Measurements from ENCODE around the gene PITPNC1. TPM values are rescaled to one million over a fixed set of nuclear protein-coding genes. Genes with fewer than 3 reads are reported as not detected.
"Not testable (repeated sequence)": the region's sequence is repeated elsewhere in the genome, so short reads cannot be mapped to it uniquely, and the experiment has no call there.

The PITPNC1 gene
- total RNA-seq, 1 experiment from 2014 or later = 6.9 TPM

GRCh38 chr17:67422897-67423296, 45.8 kb downstream of the PITPNC1 start:
- Mint-ChIP-seq H3K4me1 (ENCODE audit: low read depth, unreplicated experiment) (peaks cover 64% of the 10 kb centered on the region), H3K27me3 (ENCODE audit: unreplicated experiment) (no peaks in the 10 kb centered on the region), H3K36me3 (ENCODE audit: insufficient read depth, unreplicated experiment) (no peaks in the 10 kb centered on the region), H3K27ac (ENCODE audit: unreplicated experiment) (peak overlapping the region; percentile 26), H3K9me3 (ENCODE audit: low read depth, unreplicated experiment) (no peaks in the 10 kb centered on the region), H3K4me3 (ENCODE audit: low read depth, unreplicated experiment) (peak overlapping the region; percentile 10)
- intact Hi-C loops (cut with micrococcal nuclease; ENCODE audit: unreplicated experiment) = loop anchor here (1.0 kb wide), 1 partner anchor 33 kb away; no protein-coding TSS in a partner anchor
- CTCF ChIA-PET = interaction anchor here (1.2 to 2.0 kb wide), 4 partner anchors 10 to 53 kb away, joined by 3 to 6 read pairs (median 4); no protein-coding TSS in a partner anchor
- TF ChIP-seq CTCF (IDR thresholded peaks at IDR 0.05; ENCODE audit: unreplicated experiment) = no peak
- BruUV-seq (replicated peaks) = no TSS peak
- peak; percentile 4 for DNase-seq

GRCh38 chr17:67425571-67426160, 48.6 kb downstream of the PITPNC1 start:
- no peak overlapping the region for H3K27ac Mint-ChIP-seq (ENCODE audit: unreplicated experiment)
- H3K4me1 Mint-ChIP-seq (ENCODE audit: low read depth, unreplicated experiment) = peaks cover 37% of the 10 kb centered on the region
- no peaks in the 10 kb centered on the region for H3K27me3 Mint-ChIP-seq (ENCODE audit: unreplicated experiment)
- no peak overlapping the region for H3K4me3 Mint-ChIP-seq (ENCODE audit: low read depth, unreplicated experiment)
- BruUV-seq (replicated peaks) = no TSS peak
- intact Hi-C loops (cut with micrococcal nuclease; ENCODE audit: unreplicated experiment) = no loop called here
- no peak for DNase-seq
- CTCF ChIA-PET = interaction anchor here (0.5 kb wide), 1 partner anchor 41 kb away, joined by 4 read pairs; no protein-coding TSS in a partner anchor
- H3K36me3 Mint-ChIP-seq (ENCODE audit: insufficient read depth, unreplicated experiment) = no peaks in the 10 kb centered on the region
- no peak for TF ChIP-seq CTCF (IDR thresholded peaks at IDR 0.05; ENCODE audit: unreplicated experiment)
- no peaks in the 10 kb centered on the region for H3K9me3 Mint-ChIP-seq (ENCODE audit: low read depth, unreplicated experiment)

DNA sequence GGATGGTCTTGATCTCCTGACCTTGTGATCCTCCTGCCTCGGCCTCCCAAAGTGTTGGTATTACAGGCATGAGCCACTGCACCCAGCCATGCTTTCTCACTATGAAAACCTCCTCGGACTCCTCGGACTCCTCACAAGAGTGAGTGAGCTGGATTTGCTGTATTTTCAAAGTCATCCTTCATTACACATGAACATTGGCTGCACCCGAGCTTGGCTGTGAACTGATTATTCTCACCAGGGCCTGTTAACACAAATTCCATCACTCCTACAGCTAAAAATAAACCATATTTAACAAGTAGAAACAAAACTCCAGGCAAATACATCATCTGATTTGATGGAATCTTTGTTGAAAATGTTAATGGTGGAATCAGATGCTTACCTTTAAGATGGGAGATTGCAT, 50.3 kb downstream of the PITPNC1 start:
- no peak overlapping the region for H3K4me3 Mint-ChIP-seq (ENCODE audit: low read depth, unreplicated experiment)
- DNase-seq = no peak
- H3K27me3 Mint-ChIP-seq (ENCODE audit: unreplicated experiment) = no peaks in the 10 kb centered on the region
- no peak for TF ChIP-seq CTCF (IDR thresholded peaks at IDR 0.05; ENCODE audit: unreplicated experiment)
- BruUV-seq (replicated peaks) = no TSS peak
- no peak overlapping the region for H3K27ac Mint-ChIP-seq (ENCODE audit: unreplicated experiment)
- H3K4me1 Mint-ChIP-seq (ENCODE audit: low read depth, unreplicated experiment) = peaks cover 28% of the 10 kb centered on the region
- no peaks in the 10 kb centered on the region for H3K36me3 Mint-ChIP-seq (ENCODE audit: insufficient read depth, unreplicated experiment)
- intact Hi-C loops (cut with micrococcal nuclease; ENCODE audit: unreplicated experiment) = no loop called here
- H3K9me3 Mint-ChIP-seq (ENCODE audit: low read depth, unreplicated experiment) = no peaks in the 10 kb centered on the region
- CTCF ChIA-PET = no interaction called here

DNA sequence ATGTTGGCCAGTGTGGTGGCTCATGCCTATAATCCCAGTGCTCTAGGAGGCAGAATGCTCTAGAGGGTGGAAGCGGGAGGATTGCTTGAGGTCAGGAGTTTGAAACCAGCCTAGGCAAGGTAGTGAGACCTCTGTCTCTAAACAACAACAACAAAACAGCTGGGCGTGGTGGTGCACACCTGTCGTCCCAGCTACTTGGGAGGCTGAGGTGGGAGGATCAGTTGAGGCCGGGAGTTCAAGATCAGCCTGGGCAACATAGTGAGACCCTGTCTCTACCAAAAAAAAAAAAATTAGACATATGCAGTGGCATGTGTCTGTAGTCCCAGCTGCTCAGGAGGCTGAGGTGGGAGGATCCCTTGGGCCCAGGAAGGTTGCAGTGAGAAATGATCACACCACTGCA, 53.4 kb downstream of the PITPNC1 start:
- H3K36me3 Mint-ChIP-seq (ENCODE audit: insufficient read depth, unreplicated experiment); H3K4me3 Mint-ChIP-seq (ENCODE audit: low read depth, unreplicated experiment); DNase-seq; H3K4me1 Mint-ChIP-seq (ENCODE audit: low read depth, unreplicated experiment); H3K9me3 Mint-ChIP-seq (ENCODE audit: low read depth, unreplicated experiment); BruUV-seq (replicated peaks); H3K27ac Mint-ChIP-seq (ENCODE audit: unreplicated experiment); CTCF ChIA-PET; intact Hi-C loops (cut with micrococcal nuclease; ENCODE audit: unreplicated experiment); H3K27me3 Mint-ChIP-seq (ENCODE audit: unreplicated experiment): not testable (repeated sequence)

GRCh38 chr17:67431249-67432015, 54.4 kb downstream of the PITPNC1 start:
- intact Hi-C loops (cut with micrococcal nuclease; ENCODE audit: unreplicated experiment) = no loop called here
- TF ChIP-seq CTCF (IDR thresholded peaks at IDR 0.05; ENCODE audit: unreplicated experiment) = no peak
- no peaks in the 10 kb centered on the region for H3K9me3 Mint-ChIP-seq (ENCODE audit: low read depth, unreplicated experiment)
- BruUV-seq (replicated peaks) = no TSS peak
- CTCF ChIA-PET = no interaction called here
- H3K4me1 Mint-ChIP-seq (ENCODE audit: low read depth, unreplicated experiment) = no peaks in the 10 kb centered on the region
- no peak overlapping the region for H3K27ac Mint-ChIP-seq (ENCODE audit: unreplicated experiment)
- H3K36me3 Mint-ChIP-seq (ENCODE audit: insufficient read depth, unreplicated experiment) = no peaks in the 10 kb centered on the region
- H3K4me3 Mint-ChIP-seq (ENCODE audit: low read depth, unreplicated experiment) = no peak overlapping the region
- DNase-seq = no peak
- no peaks in the 10 kb centered on the region for H3K27me3 Mint-ChIP-seq (ENCODE audit: unreplicated experiment)

Measured in Calu3 (cell line).